Keratinocyte (primary cell): Measurements from ENCODE around the gene FRMPD2. TPM values are rescaled to one million over a fixed set of nuclear protein-coding genes. Genes with fewer than 3 reads are reported as not detected.

ENCODE experiments used
- DNase-seq: peaks from one replicate; pipeline ENCODE4 v3.0.0-alpha.2; 2011; ENCODE audit warnings: low read depth, missing footprints, low spot score
- FAIRE-seq: peaks from 2 replicates; lab custom pipeline; 2011; peaks lifted over from hg19 to GRCh38; lab: Jason Lieb, UNC
- H2AFZ ChIP-seq: 2 replicates; pipeline ENCODE4 v1.6.0; 2012; ENCODE audit warnings: low read length, control low read depth, inconsistent platforms; ENCODE audit not compliant: control insufficient read depth
- H3K27ac ChIP-seq: 2 replicates; pipeline ENCODE4 v1.5.1; 2011; ENCODE audit warnings: low read length; ENCODE audit not compliant: control insufficient read depth, insufficient read depth
- H3K27me3 ChIP-seq: 3 replicates; pipeline ENCODE4 v1.6.0; 2011; ENCODE audit warnings: low read length; ENCODE audit not compliant: control insufficient read depth, insufficient read depth; ENCODE audit errors: extremely low read depth
- H3K36me3 ChIP-seq, 2 experiments: 2 replicates in 1 of 2; 3 replicates in 1 of 2; pipeline ENCODE4 v1.5.1; 2011; ENCODE audit warnings: low read length in 2 of 2, mild to moderate bottlenecking in 1 of 2; ENCODE audit not compliant: control insufficient read depth in 2 of 2, insufficient read depth in 2 of 2; ENCODE audit errors: extremely low read depth in 1 of 2
- H3K4me1 ChIP-seq: 3 replicates; pipeline ENCODE4 v1.5.1; 2011; ENCODE audit warnings: low read length; ENCODE audit not compliant: control insufficient read depth, insufficient read depth; ENCODE audit errors: extremely low read depth
- H3K4me2 ChIP-seq: 3 replicates; pipeline ENCODE4 v1.6.0; 2011; ENCODE audit warnings: low read depth, low read length; ENCODE audit not compliant: control insufficient read depth, insufficient read depth; ENCODE audit errors: extremely low read depth
- H3K4me3 ChIP-seq, 3 experiments: fragments of 200-600 bp in 1 of 3; sonication (generic) in 1 of 3; 2 replicates in 2 of 3; 3 replicates in 1 of 3; pipeline ENCODE4 v1.5.1; 2011 to 2016; ENCODE audit warnings: low read length in 3 of 3, mild to moderate bottlenecking in 3 of 3, control low read depth in 2 of 3, inconsistent platforms in 1 of 3, low read depth in 1 of 3, mixed read lengths in 1 of 3, mixed run types in 1 of 3, moderate library complexity in 1 of 3; ENCODE audit not compliant: control insufficient read depth in 2 of 3, insufficient read depth in 2 of 3; ENCODE audit errors: extremely low read depth in 1 of 3
- H3K79me2 ChIP-seq: 2 replicates; pipeline ENCODE4 v1.6.0; 2012; ENCODE audit warnings: low read length; ENCODE audit not compliant: control insufficient read depth, insufficient read depth
- H3K9ac ChIP-seq: 3 replicates; pipeline ENCODE4 v1.6.0; 2011; ENCODE audit warnings: low read length; ENCODE audit not compliant: control insufficient read depth, insufficient read depth; ENCODE audit errors: extremely low read depth
- H3K9me1 ChIP-seq: 3 replicates; pipeline ENCODE4 v1.6.0; 2011; ENCODE audit warnings: low read length; ENCODE audit not compliant: control insufficient read depth, insufficient read depth; ENCODE audit errors: extremely low read depth
- H3K9me3 ChIP-seq: 2 replicates; pipeline ENCODE4 v1.5.1; 2012; ENCODE audit warnings: low read depth, low read length; ENCODE audit not compliant: control insufficient read depth
- H4K20me1 ChIP-seq: 3 replicates; pipeline ENCODE4 v1.6.0; 2011; ENCODE audit warnings: low read length; ENCODE audit not compliant: control insufficient read depth, insufficient read depth; ENCODE audit errors: extremely low read depth
- EZH2 ChIP-seq: IDR thresholded peaks from one replicate; pipeline ENCODE4 v1.6.1; 2012; ENCODE audit warnings: inconsistent platforms, mild to moderate bottlenecking, low read length, moderate library complexity
- dilution Hi-C: fragments of 300-500 bp; cut with MboI; formaldehyde crosslinking; loops from one replicate; pipeline ENCODE4 v1.7.0; 2020; ENCODE audit warnings: low sequenced_read_pairs; ENCODE audit not compliant: extremely low pct_ligation_motif_present
- polyA plus RNA-seq, 5 experiments: library from polyadenylated mRNA; depleted of rRNA in 3 of 5; stranded (reverse) in 3 of 5; stranded (forward) in 1 of 5; unstranded in 1 of 5; fragments of >200 nt; gene quantifications; 1 replicate in 1 of 5; 2 replicates in 3 of 5; 3 replicates in 1 of 5; pipeline versions ENCODE4 v1.2.1 to v1.2.3, GENCODE V29; 2011 to 2012; ENCODE audit warnings: missing spikeins in 2 of 5, low read depth in 1 of 5, low replicate concordance in 1 of 5
- TF ChIP-seq, protein P1 (sequence below), 3 experiments: IDR thresholded peaks in 1 of 3; conservative IDR thresholded peaks in 1 of 3; optimal IDR thresholded peaks in 1 of 3; 2 replicates in 2 of 3; 3 replicates in 1 of 3; pipeline versions ENCODE3 to v1.5.1; 2011; ENCODE audit warnings: low read length in 3 of 3, mild to moderate bottlenecking in 3 of 3, moderate library complexity in 2 of 3, control low read depth in 1 of 3, inconsistent platforms in 1 of 3; ENCODE audit not compliant: insufficient read depth in 2 of 3; ENCODE audit errors: extremely low read depth in 1 of 3

The FRMPD2 gene
- polyA plus RNA-seq, 1 donor (not counting 4 experiments of a cell fraction or from before 2014, with no cell fraction given): not detected

DNA sequence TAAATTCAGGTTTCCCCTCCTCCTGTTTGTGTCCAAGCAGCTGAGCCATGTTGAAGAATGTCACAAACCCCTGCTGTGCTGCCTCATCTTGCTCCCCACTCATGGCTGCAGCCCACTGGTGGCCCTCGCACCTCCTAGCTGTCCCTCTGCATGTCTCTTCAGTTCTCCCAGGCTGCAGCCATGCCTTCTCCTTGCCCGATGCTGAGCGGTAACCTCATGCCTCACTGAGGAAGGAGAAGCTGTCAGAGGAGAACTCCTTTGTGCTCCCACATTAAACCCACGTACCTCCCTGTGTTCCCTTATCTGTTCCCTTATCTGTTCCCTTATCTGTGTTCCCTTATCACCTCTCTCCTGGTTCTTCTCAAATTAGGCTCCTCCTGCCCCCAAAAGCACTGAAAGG is 10.3 kb upstream of the FRMPD2 start:
- peaks cover 3% of the 10 kb centered on the region for H3K4me1 ChIP-seq
- H3K36me3 ChIP-seq: no peaks in the 10 kb centered on the region
- DNase-seq (no peak), FAIRE-seq (no peak)
- TF ChIP-seq, protein P1, sequence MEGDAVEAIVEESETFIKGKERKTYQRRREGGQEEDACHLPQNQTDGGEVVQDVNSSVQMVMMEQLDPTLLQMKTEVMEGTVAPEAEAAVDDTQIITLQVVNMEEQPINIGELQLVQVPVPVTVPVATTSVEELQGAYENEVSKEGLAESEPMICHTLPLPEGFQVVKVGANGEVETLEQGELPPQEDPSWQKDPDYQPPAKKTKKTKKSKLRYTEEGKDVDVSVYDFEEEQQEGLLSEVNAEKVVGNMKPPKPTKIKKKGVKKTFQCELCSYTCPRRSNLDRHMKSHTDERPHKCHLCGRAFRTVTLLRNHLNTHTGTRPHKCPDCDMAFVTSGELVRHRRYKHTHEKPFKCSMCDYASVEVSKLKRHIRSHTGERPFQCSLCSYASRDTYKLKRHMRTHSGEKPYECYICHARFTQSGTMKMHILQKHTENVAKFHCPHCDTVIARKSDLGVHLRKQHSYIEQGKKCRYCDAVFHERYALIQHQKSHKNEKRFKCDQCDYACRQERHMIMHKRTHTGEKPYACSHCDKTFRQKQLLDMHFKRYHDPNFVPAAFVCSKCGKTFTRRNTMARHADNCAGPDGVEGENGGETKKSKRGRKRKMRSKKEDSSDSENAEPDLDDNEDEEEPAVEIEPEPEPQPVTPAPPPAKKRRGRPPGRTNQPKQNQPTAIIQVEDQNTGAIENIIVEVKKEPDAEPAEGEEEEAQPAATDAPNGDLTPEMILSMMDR (optimal IDR thresholded peaks at IDR 0.05 in 1 of 3, IDR thresholded peaks at IDR 0.05 in 1 of 3, conservative IDR thresholded peaks at IDR 0.05 in 1 of 3; ENCODE audit: extremely low read depth in 1 of 3, insufficient read depth in 2 of 3, low read length in 3 of 3): no peak
- TF ChIP-seq EZH2: no peak
- H2AFZ ChIP-seq: no peak overlapping the region
- H3K9me1 ChIP-seq: no peaks in the 10 kb centered on the region
- H3K9ac ChIP-seq: no peak overlapping the region
- H4K20me1 ChIP-seq: no peaks in the 10 kb centered on the region
- dilution Hi-C loops: no loop called here
- H3K4me3 ChIP-seq: no peak overlapping the region
- H3K4me2 ChIP-seq: no peak overlapping the region
- H3K27me3 ChIP-seq: peaks cover 12% of the 10 kb centered on the region
- H3K27ac ChIP-seq: no peak overlapping the region
- H3K9me3 ChIP-seq: no peaks in the 10 kb centered on the region
- H3K79me2 ChIP-seq: no peaks in the 10 kb centered on the region

DNA sequence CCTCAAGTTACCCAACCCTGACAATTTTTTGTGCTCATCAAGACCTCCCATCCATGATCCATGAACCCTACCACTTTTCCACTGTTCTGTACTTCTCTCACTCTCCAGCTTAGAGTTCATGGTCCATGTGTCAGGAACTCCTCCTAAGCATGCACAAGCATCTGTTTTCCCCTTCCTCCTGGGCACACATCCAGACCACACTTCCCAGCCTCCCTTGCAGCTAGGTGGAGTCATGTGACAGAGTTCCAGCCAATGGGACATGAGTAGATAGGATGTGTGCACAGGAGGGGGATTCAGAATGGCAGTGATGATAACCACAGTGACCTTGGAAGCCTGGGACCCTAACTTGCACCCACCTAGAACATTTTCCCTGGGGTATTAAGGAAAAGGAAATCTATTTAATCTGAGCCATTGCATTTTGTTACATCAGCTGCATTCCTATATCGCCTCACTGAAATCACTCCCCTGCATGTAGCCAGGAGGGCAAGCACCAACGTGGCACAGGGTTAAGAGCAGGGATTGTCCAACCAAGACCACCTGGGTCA is 9.6 kb upstream of the FRMPD2 start:
- dilution Hi-C loops: no loop called here
- Histone ChIP-seq H3K4me2 (no peak overlapping the region), H3K4me3 (no peak overlapping the region), H3K9me1 (no peaks in the 10 kb centered on the region), H3K27me3 (peaks cover 12% of the 10 kb centered on the region), H3K27ac (no peak overlapping the region), H3K4me1 (peaks cover 3% of the 10 kb centered on the region), H3K36me3 (no peaks in the 10 kb centered on the region), H3K9ac (no peak overlapping the region), H2AFZ (no peak overlapping the region), H3K79me2 (no peaks in the 10 kb centered on the region), H4K20me1 (no peaks in the 10 kb centered on the region), H3K9me3 (no peaks in the 10 kb centered on the region)
- DNase-seq (no peak), FAIRE-seq (no peak)
- TF ChIP-seq EZH2: no peak
- TF ChIP-seq, protein P1 (optimal IDR thresholded peaks at IDR 0.05 in 1 of 3, IDR thresholded peaks at IDR 0.05 in 1 of 3, conservative IDR thresholded peaks at IDR 0.05 in 1 of 3; ENCODE audit: extremely low read depth in 1 of 3, insufficient read depth in 2 of 3, low read length in 3 of 3): no peak
